ENCODE results near the gene MAP2K2. TPM values are rescaled to one million over a fixed set of nuclear protein-coding genes. Genes with fewer than 3 reads are reported as not detected.

MAP2K2 gene
- total and polyA plus RNA-seq, 9 of the 15 experiments (the other 6 are each of a cell fraction or from before 2014, with no cell fraction given) = 1.0 to 151 (median 58.3) TPM

GRCh38 chr19:4064496-4065260, 59.2 kb downstream of the MAP2K2 start (continued):
- no peak for TF ChIP-seq CHD7 (IDR thresholded peaks at IDR 0.05; ENCODE audit: low read depth, low read length)
- TF ChIP-seq TBP (optimal IDR thresholded peaks at IDR 0.05; ENCODE audit: low read depth, low read length) = peak; percentile 13
- TF ChIP-seq ZFX (CRISPR knock-in tag; IDR thresholded peaks at IDR 0.05) = peak; percentile 75
- TF ChIP-seq SNAPC5 (CRISPR knock-in tag; IDR thresholded peaks at IDR 0.05) = no peak
- TF ChIP-seq ARID4B (CRISPR knock-in tag; IDR thresholded peaks at IDR 0.05) = peak; percentile 64; the same call in 1 of the 2 replicates
- no peak for TF ChIP-seq HIVEP1 (CRISPR knock-in tag; IDR thresholded peaks at IDR 0.05)
- no peak for TF ChIP-seq GTF3C2 (IDR thresholded peaks at IDR 0.05; ENCODE audit: borderline replicate concordance, extremely low read depth, insufficient read length)
